ENCODE results near the gene AMOTL1.
A peak's percentile ranks its signal among the peaks of the same experiment; 100 is the strongest.
"Not testable (repeated sequence)": the region's sequence is repeated elsewhere in the genome, so short reads cannot be mapped to it uniquely, and the experiment has no call there.

Gene AMOTL1

GRCh38 chr11:94803491-94803890, 35.3 kb downstream of the AMOTL1 start:
- TF ChIP-seq CTCF (conservative IDR thresholded peaks at IDR 0.05; ENCODE audit: low read depth, low read length): no peak
- peak; percentile 34 for DNase-seq (ENCODE audit: low read depth)
- H3K4me3 ChIP-seq (ENCODE audit: low read depth, low read length): no peak overlapping the region

GRCh38 chr11:94804874-94805273, 36.7 kb downstream of the AMOTL1 start:
- no peak for TF ChIP-seq CTCF (conservative IDR thresholded peaks at IDR 0.05; ENCODE audit: low read depth, low read length)
- no peak for DNase-seq (ENCODE audit: low read depth)
- H3K4me3 ChIP-seq (ENCODE audit: low read depth, low read length): no peak overlapping the region

DNA sequence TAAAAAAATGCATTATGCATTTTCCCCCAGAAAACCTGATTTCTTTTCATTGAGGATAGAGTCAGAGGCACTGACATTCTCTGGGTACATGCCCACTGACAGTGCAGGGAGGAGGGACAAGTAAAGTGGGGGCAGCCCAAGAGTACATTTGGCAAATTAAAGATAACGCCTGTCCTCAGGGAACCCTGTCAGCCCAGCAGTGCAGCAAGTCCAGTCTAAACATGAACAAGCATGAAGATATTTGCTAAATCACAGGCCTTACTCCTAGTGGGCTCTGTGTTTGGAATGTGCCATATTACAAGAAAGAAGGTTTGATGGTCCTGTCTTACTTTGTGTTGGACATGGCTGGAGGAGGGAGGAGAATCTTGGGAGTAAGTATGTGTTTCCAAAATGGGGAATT, 37.9 kb downstream of the AMOTL1 start:
- H3K4me3 ChIP-seq (ENCODE audit: low read depth, low read length): no peak overlapping the region
- TF ChIP-seq CTCF (conservative IDR thresholded peaks at IDR 0.05; ENCODE audit: low read depth, low read length): no peak
- peak; percentile 39 for DNase-seq (ENCODE audit: low read depth)

DNA sequence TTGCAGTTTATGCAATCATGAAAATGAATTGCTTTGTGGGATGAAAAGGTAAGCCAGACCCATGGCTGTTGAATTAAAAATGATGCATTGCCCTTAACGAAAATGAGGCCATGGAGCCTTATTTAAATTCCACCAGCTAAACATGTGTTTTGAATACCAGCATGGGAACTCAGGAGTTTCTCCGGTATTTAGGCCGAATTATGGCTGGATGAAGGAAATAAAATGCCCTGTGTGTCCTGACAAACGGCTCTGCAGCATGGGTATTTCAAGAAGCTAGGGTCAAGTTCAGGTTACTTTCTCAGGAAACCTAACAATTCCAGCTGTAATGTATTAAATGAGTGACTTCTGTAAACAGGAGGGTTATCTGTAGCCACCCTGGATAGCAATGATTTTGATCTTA, 38.3 kb downstream of the AMOTL1 start:
- no peak for TF ChIP-seq CTCF (conservative IDR thresholded peaks at IDR 0.05; ENCODE audit: low read depth, low read length)
- H3K4me3 ChIP-seq (ENCODE audit: low read depth, low read length): no peak overlapping the region
- peak; percentile 41 for DNase-seq (ENCODE audit: low read depth)

DNA sequence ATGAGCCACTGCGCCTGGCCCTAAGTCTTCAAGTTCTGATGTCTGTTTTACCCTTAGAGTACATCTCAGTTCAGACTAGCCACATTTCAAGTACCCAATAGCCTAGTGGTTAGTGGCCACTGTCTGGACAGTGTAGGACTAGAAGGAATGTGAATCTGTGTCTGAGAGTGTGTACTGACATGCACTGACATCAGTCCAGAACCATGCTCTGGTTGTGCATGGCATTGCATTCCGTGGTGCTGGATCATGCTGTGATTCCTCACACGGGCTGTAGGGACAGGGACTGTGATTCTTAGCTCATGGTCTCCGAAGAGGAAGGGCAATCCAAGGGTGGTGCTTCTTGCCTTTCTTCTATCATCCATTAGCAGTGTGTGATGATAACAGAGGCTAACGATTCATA, 41.1 kb downstream of the AMOTL1 start:
- no peak for TF ChIP-seq CTCF (conservative IDR thresholded peaks at IDR 0.05; ENCODE audit: low read depth, low read length)
- no peak overlapping the region for H3K4me3 ChIP-seq (ENCODE audit: low read depth, low read length)
- peak; percentile 36 for DNase-seq (ENCODE audit: low read depth)

GRCh38 chr11:94812724-94813720, 44.9 kb downstream of the AMOTL1 start:
- DNase-seq (ENCODE audit: low read depth): peak; percentile 36
- not testable (repeated sequence) for H3K4me3 ChIP-seq (ENCODE audit: low read depth, low read length)

DNA sequence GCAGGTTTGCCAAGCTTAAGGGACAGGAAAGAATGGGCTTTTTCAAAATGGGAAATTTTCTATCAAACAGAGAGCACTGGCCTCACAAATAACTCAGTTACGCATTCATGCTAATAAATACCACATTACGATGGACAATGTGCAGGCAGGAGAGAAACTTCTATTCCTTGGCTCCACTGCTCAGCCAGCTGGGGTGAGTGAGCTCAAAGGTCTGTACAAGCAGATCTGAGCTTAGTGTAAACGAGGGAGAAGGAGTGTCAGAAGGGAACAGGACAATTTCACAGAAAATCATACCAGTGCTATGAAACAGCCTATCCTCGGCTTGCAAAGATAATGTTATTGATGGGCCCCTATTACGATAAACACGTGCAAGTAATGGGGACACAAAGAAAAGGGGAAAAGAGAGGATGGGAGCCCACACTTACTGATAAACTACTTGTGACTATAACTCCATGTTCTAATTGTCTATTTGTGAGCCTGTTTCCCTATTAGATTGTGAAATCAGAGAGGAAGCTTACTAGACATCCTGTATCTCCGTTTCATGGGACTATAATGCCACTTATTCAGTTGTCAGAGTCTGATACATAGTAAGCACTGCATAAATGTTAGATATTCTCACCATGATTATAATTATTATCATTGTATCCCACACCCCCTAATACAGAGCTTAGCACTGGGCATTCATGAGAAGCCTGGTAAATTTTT, 46.3 kb downstream of the AMOTL1 start:
- TF ChIP-seq CTCF (conservative IDR thresholded peaks at IDR 0.05; ENCODE audit: low read depth, low read length): no peak
- no peak for DNase-seq (ENCODE audit: low read depth)
- H3K4me3 ChIP-seq (ENCODE audit: low read depth, low read length): no peak overlapping the region
